HepG2 (cell line): ENCODE data around the gene ACP2.

Experiments used
- ARNT ChIP-seq: fragments of 450-650 bp; IDR thresholded peaks from 2 replicates; pipeline ENCODE4 v1.6.1; 2017
- ATF1 ChIP-seq: IDR thresholded peaks from 2 replicates; pipeline ENCODE4 v1.6.1; 2016; ENCODE audit warnings: mild to moderate bottlenecking, control low read depth
- EZH2 ChIP-seq: conservative IDR thresholded peaks from 2 replicates; pipeline ENCODE4 v1.6.1; 2012; ENCODE audit warnings: mild to moderate bottlenecking, low read depth, low read length, moderate library complexity
- RAD21 ChIP-seq: fragments of 450-650 bp; formaldehyde crosslinking; IDR thresholded peaks from 2 replicates; pipeline ENCODE4 v1.5.0; 2020; ENCODE audit warnings: mild to moderate bottlenecking
- RNF2 ChIP-seq: fragments of 450-650 bp; conservative IDR thresholded peaks from 2 replicates; pipeline ENCODE4 v1.6.1; 2016; ENCODE audit warnings: low read depth
- ZNF12 ChIP-seq: sonication (generic); formaldehyde crosslinking; IDR thresholded peaks from 2 replicates; pipeline ENCODE4 v1.5.0; 2020; ENCODE audit warnings: missing genetic modification reagents
- ZNF451 ChIP-seq: sonication (generic); formaldehyde crosslinking; IDR thresholded peaks from 2 replicates; pipeline ENCODE4 v1.5.0; 2020; ENCODE audit warnings: mild to moderate bottlenecking, missing genetic modification reagents
- ZNF513 ChIP-seq: sonication (generic); formaldehyde crosslinking; conservative IDR thresholded peaks from 2 replicates; pipeline ENCODE4 v1.5.0; 2020; ENCODE audit warnings: missing genetic modification reagents
- ZNF713 ChIP-seq: sonication (generic); formaldehyde crosslinking; IDR thresholded peaks from 2 replicates; pipeline ENCODE4 v1.4.0; 2020; ENCODE audit warnings: mild to moderate bottlenecking, missing genetic modification reagents
- ZNF800 ChIP-seq: sonication (generic); formaldehyde crosslinking; IDR thresholded peaks from 2 replicates; pipeline ENCODE4 v1.4.0; 2020; ENCODE audit warnings: missing genetic modification reagents
- ZZZ3 ChIP-seq: sonication (generic); formaldehyde crosslinking; IDR thresholded peaks from 2 replicates; pipeline ENCODE4 v1.4.0; 2020; ENCODE audit warnings: missing genetic modification reagents, mild to moderate bottlenecking, borderline replicate concordance
- TF ChIP-seq, protein P1 (sequence below): IDR thresholded peaks from 2 replicates; pipeline ENCODE4 v1.6.1; 2016; ENCODE audit warnings: low read depth, borderline replicate concordance
- TF ChIP-seq, protein P2 (sequence below): sonication (generic); formaldehyde crosslinking; IDR thresholded peaks from 2 replicates; pipeline ENCODE4 v1.5.0; 2020; ENCODE audit warnings: missing genetic modification reagents

DNA sequence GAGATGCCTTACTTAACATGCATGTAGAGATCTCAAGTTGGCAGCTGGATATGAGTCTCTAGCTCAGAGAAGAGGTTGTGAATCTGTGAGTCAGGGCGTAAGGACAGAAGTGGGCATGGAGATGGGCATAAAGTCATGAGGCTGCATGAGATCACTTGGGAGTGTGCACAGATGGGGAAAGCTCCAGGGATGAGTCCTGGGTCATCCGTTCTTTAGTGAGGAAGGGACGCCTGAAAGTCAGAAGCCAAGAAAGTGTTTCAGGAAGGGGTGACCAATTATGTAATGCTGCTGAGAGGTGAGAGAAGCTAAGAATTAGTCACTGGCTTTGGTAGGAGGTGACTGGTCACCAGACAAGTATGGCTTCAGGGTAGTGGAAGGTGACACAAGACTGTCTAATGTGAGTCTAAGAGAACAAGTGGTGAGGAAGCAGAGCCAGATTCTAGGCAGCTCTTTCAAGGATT is 6.7 kb downstream of the ACP2 start:
- TF ChIP-seq, protein P1, sequence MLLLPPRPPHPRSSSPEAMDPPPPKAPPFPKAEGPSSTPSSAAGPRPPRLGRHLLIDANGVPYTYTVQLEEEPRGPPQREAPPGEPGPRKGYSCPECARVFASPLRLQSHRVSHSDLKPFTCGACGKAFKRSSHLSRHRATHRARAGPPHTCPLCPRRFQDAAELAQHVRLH (CRISPR knock-in tag): no peak
- TF ChIP-seq ZNF12 (CRISPR knock-in tag) (no peak), EZH2 (no peak), ZNF713 (CRISPR knock-in tag) (no peak), RAD21 (CRISPR knock-in tag) (no peak), ATF1 (CRISPR knock-in tag) (no peak), ARNT (no peak), RNF2 (no peak), ZNF800 (CRISPR knock-in tag) (no peak), ZNF451 (CRISPR knock-in tag) (no peak), ZZZ3 (no peak), ZNF513 (no peak)
- TF ChIP-seq, protein P2, sequence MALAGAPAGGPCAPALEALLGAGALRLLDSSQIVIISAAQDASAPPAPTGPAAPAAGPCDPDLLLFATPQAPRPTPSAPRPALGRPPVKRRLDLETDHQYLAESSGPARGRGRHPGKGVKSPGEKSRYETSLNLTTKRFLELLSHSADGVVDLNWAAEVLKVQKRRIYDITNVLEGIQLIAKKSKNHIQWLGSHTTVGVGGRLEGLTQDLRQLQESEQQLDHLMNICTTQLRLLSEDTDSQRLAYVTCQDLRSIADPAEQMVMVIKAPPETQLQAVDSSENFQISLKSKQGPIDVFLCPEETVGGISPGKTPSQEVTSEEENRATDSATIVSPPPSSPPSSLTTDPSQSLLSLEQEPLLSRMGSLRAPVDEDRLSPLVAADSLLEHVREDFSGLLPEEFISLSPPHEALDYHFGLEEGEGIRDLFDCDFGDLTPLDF (CRISPR knock-in tag): no peak
